GM21825 (cell line): ENCODE data around the gene PPAT.
"Not testable (repeated sequence)": the region's sequence is repeated elsewhere in the genome, so short reads cannot be mapped to it uniquely, and the experiment has no call there.

Source experiments
- ATAC-seq: cut with Tn5 transposase; IDR thresholded peaks from one replicate; pipeline ENCODE4 v1.9.1; 2021; ENCODE audit warnings: mild to moderate bottlenecking, moderate library complexity; ENCODE audit not compliant: unreplicated experiment

The PPAT gene

DNA sequence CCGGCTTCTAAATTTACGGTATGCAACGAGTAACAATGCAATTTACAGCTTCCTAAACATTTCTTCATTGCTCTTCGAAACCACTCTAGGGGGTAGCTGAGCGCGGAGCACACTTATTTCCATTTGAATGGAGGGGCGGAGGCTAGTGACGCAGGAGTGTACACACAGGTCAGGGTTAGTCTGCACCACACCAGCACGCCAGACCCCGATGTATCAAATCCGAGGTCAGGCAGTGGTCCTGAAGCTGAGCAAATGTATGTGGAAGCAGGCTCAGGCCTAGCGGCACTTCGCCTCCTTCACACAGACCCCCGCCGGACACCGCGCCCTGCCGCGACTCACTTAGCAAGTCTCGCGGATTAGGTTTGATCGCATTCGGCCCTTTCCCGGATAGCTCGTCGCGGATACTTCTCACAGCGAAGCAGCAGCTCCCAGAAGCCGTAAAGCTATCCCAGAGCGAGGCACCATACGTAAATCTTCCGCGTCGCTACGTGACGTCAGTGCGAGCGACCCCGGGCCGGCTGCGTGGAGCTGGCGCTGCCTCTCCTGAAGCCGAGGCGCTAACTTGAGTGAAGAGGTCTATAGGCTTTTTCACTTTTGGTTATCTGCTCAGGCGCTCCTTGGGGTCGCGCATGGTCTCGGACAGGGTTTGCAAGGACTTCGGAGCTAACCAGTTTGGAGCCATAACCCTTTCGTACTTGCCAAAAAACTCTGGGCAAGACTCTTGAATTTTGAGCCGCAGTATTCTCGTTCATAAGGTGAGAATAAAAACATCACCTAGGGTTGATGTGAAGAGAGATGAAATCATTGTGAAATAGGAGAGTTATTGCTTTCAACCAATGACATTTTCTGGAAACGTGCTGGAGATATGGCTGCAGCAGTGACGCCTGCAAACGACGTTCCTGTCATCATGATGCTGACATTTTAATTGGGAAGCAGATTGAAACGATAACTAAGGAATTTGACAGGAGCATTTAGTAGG lies 48.1 kb downstream of the PPAT start, which contains the start of gene AASDH:
Gene AASDH (minus strand): TSS at position 469 of the 979 bp plus-strand sequence. CDS start 3,192 bp downstream, outside the sequence.
- ATAC-seq = peak; percentile 90

DNA sequence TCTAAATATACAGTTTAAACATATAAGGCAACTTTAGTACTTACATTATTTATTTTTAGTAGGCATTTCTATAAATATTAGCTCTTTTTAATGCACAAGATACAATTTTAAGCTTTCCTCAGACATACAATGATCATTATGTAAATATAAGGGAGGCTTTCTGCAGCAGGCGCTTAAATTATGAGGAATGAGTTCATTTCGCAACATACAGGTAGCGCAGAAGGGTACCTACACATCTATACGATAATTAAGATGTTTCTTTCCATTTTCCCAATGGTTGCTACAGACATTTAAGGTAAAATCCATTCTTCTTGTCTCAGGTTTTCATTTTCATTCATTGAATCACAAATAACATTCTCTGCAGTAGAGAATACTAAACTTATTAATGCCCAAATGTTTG lies 49.3 kb downstream of the PPAT start:
- no peak for ATAC-seq

DNA sequence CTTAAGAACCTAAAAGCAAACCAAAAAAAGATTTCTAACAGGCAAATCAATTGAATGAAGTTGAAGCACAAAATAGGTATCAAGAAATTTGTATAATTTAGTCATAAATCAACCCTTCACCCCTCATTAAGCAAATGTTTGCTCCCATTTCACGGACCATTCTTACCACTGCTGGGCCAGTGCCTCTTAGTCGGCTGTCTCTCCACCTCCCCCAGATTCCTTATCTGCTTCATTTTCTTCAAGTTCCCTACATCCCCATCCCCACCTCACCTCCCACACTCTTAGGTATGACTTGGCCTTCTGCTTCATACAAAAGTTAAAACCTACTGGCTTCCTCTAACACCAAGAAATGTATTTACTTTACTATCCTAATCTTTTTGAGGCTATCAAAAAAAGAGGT lies 60.0 kb downstream of the PPAT start:
- ATAC-seq = no peak

DNA sequence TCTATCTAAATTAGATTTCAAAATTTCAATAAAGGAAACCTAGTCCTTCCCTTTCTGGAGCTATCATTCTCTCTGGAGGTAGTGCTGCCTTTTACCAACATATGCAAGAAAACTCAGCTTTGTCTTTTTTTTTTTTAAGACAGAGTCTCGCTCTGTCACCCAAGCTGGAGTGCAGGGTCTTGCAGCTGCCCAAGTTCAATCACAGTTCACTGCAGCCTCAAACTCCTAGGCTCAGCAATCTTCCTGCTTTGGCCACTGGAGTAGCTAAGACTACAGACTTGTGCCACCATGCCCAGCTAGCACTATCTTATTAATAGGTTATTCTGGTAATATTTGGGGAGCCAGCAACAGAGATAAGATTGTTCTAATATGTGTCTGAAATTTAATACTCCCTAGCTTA lies 60.5 kb downstream of the PPAT start:
- no peak for ATAC-seq

DNA sequence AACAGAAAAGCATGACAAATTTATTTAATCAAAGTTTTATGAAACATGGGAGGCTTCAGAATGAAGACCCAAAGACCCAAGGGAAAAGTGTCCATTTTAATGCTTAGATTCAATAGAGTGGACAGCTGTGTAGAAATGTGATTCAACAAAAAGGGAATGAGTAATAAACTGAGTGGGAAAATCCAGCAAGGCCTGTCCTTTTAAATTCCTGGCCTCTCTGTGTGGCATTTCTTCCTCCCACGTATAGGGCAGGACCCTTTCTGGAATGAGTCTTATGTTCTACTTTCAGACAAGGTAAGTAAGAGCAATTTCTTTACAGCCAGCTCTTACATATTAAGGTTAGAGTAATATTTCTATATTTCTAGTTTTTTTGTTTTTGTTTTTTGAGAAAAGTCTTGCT lies 62.6 kb downstream of the PPAT start:
- ATAC-seq = no peak

DNA sequence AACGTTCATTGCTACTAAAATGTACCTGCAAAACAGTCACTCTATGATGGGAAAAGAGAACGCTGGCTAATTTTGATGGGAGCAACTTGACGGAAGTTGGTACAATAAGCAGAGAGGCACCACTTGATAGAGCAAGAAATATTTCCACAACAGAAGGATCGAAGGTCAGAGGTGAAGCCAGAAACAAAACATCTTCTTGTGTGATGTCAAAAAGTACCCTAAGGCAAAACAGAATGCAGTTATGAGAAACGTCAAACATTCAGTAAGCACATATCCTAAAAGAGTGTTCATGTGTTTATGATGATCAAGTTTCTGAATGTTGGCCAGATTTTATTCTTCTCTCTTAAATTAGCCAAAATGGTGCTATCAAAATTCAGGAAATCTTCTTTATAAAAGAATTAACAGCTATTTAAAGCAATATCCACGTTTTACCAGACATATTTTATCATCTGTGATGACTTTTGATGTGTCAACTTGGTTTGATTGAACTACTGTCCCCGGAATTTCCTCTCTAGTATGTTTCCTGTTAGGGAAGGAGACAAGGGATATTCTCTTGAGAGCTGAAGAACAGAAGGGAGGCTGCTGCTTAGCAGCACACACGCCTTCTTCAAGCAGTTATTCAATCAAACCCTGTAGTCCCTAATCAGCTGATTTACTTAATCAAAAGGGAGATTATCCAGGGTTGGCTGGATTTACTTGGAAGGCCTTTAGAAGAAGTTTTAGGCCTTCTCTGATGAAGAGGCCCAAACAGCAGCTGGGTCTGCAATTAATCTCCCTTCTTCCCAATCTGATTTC lies 63.8 kb downstream of the PPAT start:
- no peak for ATAC-seq

DNA sequence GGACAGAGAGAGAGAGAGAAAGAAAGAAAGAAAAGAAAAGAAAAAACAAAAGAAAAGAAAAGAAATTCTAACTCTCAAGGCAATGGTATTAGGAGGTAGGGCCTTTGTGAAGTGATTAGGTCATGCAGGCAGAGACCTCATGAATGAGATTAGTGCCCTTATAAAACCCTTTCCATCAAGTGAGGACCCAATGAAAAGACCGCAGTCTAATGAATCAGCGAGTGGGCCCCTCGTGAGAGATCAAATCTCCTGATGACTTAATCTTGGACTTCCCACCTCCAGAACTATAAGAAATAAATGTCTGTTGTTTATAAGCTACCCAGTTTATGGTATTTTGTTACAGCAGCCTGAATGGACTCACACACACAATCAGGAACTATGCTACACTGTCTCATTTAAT lies 65.0 kb downstream of the PPAT start:
- no peak for ATAC-seq

DNA sequence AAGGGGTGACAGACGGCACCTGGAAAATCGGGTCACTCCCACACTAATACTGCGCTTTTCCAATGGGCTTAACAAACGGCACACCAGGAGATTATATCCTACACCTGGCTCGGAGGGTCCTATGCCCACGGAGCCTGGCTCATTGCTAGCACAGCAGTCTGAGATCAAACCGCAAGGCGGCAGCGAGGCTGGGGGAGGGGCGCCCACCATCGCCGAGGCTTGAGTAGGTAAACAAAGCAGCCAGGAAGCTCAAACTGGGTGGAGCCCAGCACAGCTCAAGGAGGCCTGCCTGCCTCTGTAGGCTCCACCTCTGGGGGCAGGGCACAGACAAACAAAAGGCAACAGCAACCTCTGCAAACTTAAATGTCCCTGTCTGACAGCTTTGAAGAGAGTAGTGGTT lies 72.4 kb downstream of the PPAT start:
- ATAC-seq = not testable (repeated sequence)

DNA sequence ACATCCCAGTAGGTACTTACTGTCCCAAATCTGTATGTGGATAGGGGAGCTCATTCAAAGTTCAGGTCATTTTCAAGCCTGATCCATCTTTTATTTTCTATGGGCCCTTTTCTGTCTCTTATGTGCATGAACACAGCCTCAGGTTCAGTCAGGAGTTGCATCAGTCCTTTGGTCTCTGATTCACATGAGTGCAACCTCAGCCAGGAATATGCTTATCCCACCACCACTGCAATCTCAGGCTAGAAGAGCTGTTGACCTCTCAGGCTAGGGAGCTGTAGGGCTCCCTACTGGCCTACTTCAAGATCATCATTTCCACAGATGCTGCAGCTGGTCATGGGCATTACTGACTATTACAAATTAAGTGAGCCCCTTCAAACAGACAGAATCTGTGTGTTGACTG lies 75.3 kb downstream of the PPAT start:
- ATAC-seq = no peak

DNA sequence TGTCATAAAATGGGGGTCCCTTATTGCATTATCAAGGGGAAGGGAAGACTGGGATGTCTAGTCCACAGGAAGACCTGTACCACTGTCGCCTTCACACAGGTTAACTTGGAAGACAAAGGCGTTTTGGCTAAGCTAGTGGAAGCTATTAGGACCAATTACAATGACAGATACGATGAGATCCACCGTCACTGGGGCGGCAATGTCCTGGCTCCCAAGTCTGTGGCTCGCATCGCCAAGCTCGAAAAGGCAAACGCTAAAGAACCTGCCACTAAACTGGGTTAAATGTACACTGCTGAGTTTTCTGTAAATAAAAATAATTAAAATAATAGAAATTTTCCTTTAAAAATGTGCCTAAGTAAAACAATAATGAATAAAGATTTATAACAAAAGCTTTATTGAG lies 78.8 kb downstream of the PPAT start:
- ATAC-seq = no peak

DNA sequence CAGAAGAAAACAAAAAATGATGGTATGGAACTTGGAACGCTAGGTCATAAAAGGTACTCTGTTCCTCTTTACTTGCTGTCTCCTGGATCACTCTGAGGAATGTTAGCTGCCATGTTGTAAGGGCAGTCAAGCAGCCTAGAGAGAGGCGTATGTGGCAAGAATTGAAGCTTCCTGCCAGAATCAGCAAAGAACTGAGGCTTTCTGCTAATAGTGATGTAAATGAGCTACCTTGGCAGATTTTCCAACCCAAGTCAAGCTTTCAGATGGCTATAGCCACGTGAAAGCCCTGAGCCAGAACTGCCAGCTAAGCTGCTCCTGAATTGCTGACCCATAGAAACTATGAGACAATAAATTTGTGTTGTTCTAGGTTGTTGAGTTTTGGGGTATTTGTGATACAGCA lies 86.8 kb downstream of the PPAT start:
- no peak for ATAC-seq

DNA sequence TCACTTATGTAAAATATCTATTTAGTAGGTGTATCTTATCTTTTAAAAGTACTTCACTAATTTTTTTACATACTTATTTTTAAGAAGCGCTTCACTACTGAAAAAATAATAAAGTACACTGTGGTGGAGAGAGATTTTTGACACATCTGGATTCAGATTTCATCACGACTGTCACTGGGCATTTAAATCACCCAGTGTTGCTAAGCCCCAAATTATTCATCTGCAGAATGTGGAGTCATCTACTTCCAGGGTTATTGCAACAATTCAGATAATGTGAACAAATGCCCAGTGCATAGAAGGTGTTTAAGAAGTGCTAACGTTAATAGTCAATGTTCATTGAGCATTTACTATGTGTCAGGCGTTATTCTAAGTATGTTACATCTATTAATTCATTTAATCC lies 90.0 kb downstream of the PPAT start:
- no peak for ATAC-seq
